Measurements from ENCODE around the gene LYSMD3. TPM values are rescaled to one million over a fixed set of nuclear protein-coding genes. Genes with fewer than 3 reads are reported as not detected.
"Not testable (repeated sequence)": the region's sequence is repeated elsewhere in the genome, so short reads cannot be mapped to it uniquely, and the experiment has no call there.

The LYSMD3 gene
- 10 to 100 TPM; 15.5 to 16.8 TPM for total RNA-seq

DNA sequence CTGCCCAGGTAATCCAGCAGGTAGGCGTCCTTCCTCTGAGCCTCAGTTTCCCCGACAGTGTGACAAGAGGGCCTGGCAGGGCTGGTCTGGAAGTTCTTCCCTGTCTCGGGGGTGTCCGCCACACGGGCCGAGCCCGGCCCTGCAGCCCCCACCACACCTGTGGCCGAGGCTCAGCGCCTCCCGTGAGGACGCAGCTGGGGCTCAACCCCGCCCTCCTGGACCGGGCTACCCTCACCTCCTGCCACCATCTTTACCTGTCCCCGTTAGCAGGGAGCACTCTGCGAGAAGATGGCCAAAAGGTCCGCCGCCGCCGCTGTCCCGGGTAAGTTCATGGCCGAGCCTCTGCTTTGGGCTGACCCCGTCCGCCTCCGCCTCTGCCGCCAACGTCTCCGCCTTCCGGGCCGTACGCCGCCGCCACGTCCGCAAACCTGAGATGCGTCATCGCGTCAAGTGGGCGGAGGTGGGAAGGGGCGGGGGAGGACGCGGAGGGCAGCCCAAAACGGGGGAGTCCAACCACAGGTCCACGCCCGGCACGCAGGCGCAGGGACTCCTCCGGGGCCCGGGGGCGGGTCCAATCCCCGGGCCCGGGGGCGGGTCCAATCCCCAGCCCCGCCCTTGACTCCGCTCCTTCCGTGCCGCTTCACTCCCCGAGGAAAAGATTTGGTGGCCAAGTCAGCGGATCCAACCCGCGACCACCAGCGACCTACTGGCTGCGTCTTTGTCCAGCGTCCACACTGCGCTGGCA lies at the start of gene LYSMD3:
LYSMD3 (minus strand) TSS at position 391 of the 745 bp plus-strand sequence. CDS start 4,295 bp downstream, outside the sequence.
- ATAC-seq = peak; percentile 95
- Mint-ChIP-seq H3K36me3 (peaks cover 16% of the 10 kb centered on the region), H3K4me3 (peak within 1 kb of the TSS; percentile 89), H3K9me3 (ENCODE audit: low read depth) (no peaks in the 10 kb centered on the region), H3K4me1 (peaks cover 24% of the 10 kb centered on the region), H3K27me3 (peaks cover 23% of the 10 kb centered on the region), H3K27ac (peak within 1 kb of the TSS; percentile 97)
- CTCF ChIA-PET = interaction anchor here (1.0 to 3.7 kb wide), 13 partner anchors 10 to 1805 kb away, joined by 3 to 56 read pairs (median 4); partner anchors contain the start of genes CETN3, MBLAC2 and POLR3G
- peak; percentile 98 for DNase-seq

DNA sequence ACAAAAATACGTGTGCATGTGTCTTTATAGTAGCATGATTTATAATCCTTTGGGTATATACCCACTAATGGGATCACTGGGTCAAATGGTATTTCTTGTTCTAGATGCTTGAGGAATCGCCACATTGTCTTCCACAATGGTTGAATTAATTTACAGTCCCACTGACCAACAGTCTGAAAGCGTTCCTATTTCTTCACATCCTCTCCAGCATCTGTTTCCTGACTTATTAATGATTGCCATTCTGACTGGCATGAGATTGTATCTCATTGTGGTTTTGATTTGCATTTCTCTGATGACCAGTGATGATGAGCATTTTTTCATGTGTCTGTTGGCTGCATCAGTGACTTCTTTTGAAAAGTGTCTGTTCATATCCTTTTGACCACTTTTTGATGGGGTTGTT lies 47.2 kb upstream of the LYSMD3 start:
- H3K9me3 Mint-ChIP-seq (ENCODE audit: low read depth); DNase-seq; CTCF ChIA-PET; H3K4me3 Mint-ChIP-seq; H3K27ac Mint-ChIP-seq; H3K4me1 Mint-ChIP-seq; ATAC-seq; H3K36me3 Mint-ChIP-seq: not testable (repeated sequence)
- H3K27me3 Mint-ChIP-seq = peaks cover 14% of the 10 kb centered on the region

DNA sequence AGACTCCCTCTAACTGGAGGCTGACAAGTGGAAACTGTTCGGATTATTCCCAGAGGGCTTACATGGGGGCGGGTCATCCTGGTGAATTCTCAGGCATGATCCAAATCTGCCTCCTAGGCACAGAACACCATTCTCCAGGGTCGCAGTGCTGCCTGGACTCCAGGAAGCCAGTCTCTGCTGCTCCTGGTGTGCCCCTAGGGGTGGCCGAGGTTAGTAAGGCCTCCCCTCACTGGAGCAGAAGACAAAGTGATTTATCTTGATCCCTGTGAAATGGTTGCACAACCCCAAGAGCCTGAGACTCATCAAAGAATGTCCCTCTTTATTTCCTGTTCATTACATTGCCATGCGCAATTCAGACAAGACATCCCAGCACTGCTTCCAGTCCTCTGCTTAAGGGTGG lies 46.3 kb upstream of the LYSMD3 start:
- Mint-ChIP-seq H3K9me3 (ENCODE audit: low read depth) (no peaks in the 10 kb centered on the region), H3K27ac (no peak overlapping the region), H3K4me3 (no peak overlapping the region), H3K36me3 (no peaks in the 10 kb centered on the region), H3K4me1 (no peaks in the 10 kb centered on the region), H3K27me3 (peaks cover 17% of the 10 kb centered on the region)
- no peak for DNase-seq
- CTCF ChIA-PET = no interaction called here
- ATAC-seq = no peak

DNA sequence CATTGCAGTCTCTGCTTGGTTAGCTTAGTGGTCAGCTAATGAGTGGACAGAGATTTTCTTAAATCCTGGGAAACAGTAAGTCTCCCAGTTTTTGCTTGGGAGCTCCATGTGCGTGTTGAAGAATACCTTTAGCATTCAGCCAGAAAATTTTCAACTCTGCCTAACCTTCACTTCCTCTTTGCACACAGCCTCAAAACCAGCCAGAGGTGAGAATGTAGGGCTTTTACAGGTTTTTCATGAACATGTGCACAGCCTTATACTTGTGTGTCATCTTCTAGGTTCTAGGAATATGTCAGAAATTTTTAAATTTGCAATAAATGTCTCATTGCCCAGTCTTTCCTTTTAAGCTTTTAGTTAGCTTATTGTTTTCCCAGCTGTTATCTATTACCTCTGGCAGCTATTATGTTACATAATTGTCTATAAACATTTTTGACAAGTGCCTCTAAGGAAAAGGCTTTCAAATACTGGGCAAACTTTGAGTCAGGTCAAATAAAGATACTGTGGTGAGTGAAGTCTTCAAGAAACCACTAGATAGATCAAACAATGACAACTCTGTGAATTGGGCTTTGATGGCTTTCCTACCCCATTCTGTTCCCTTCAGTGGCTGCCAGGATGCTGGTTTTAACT lies 41.9 kb upstream of the LYSMD3 start:
- Mint-ChIP-seq H3K27me3 (peaks cover 26% of the 10 kb centered on the region), H3K4me3 (no peak overlapping the region), H3K36me3 (no peaks in the 10 kb centered on the region), H3K9me3 (ENCODE audit: low read depth) (no peaks in the 10 kb centered on the region), H3K27ac (no peak overlapping the region), H3K4me1 (no peaks in the 10 kb centered on the region)
- ATAC-seq (no peak), DNase-seq (no peak)
- CTCF ChIA-PET = no interaction called here

DNA sequence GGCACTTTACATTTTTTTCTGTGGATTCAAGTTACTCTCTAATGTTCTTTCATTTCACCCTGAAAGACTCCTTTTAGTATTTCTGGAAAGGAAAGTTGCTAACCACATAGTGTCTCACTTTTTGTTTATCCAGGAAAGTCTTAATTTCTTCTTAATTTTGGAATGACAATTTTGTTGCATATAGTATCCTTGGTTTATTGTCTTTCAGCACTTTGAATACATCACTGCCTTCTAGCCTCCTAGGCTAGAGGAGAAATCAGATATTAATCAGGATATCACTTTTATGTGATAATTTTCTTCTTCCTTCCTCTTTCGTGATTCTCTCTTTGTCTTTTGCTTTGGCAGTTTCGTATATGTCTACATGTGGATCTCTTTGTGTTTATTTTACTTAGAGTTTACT lies 40.6 kb upstream of the LYSMD3 start:
- Mint-ChIP-seq H3K36me3 (no peaks in the 10 kb centered on the region), H3K4me3 (no peak overlapping the region), H3K9me3 (ENCODE audit: low read depth) (no peaks in the 10 kb centered on the region), H3K4me1 (no peaks in the 10 kb centered on the region), H3K27ac (no peak overlapping the region), H3K27me3 (peaks cover 28% of the 10 kb centered on the region)
- no peak for ATAC-seq
- CTCF ChIA-PET = no interaction called here
- DNase-seq = no peak

DNA sequence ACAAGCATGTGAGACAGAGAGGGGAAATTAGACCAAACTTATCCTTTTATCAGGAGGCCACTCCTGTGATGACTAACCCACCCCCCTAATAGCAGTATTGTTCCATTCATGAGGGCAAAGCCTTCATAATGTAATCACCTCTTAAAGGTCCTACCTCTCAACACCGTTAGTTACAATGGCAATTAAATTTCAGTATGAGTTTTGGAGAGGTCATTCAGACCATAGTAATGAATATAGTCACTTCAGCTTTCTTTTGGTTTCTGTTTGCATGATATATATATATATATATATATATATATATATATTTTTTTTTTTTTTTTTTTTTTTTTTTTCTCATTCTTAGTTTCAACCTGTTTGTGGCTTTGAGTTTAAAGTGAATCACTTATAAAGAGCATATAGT lies 39.7 kb upstream of the LYSMD3 start:
- Mint-ChIP-seq H3K9me3 (ENCODE audit: low read depth) (no peaks in the 10 kb centered on the region), H3K4me3 (no peak overlapping the region), H3K27me3 (peaks cover 25% of the 10 kb centered on the region), H3K4me1 (no peaks in the 10 kb centered on the region), H3K27ac (no peak overlapping the region), H3K36me3 (no peaks in the 10 kb centered on the region)
- CTCF ChIA-PET = no interaction called here
- DNase-seq (no peak), ATAC-seq (no peak)

DNA sequence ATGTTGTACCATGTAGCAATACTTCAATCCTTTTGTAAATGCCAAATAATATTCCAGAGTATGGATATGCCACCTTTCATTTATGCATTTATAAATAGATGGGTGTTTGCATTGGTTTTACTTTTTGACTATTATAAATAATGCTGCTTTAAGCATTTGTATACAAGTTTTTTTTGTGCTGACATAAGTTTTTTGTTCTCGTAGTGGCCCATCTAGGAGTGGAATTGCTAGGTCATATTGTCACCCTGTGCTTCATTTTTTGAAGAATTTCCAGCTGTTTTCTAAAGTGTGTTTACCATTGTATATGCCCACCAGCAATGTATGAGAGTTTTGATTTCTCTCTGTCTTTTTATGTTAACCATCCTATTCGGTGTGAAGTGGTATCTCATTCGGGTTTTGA lies 36.1 kb upstream of the LYSMD3 start:
- no peak for DNase-seq
- no peaks in the 10 kb centered on the region for H3K9me3 Mint-ChIP-seq (ENCODE audit: low read depth)
- no peak for ATAC-seq
- H3K27ac Mint-ChIP-seq = no peak overlapping the region
- H3K4me1 Mint-ChIP-seq = no peaks in the 10 kb centered on the region
- no peaks in the 10 kb centered on the region for H3K36me3 Mint-ChIP-seq
- H3K4me3 Mint-ChIP-seq = no peak overlapping the region
- CTCF ChIA-PET = no interaction called here
- peaks cover 28% of the 10 kb centered on the region for H3K27me3 Mint-ChIP-seq

DNA sequence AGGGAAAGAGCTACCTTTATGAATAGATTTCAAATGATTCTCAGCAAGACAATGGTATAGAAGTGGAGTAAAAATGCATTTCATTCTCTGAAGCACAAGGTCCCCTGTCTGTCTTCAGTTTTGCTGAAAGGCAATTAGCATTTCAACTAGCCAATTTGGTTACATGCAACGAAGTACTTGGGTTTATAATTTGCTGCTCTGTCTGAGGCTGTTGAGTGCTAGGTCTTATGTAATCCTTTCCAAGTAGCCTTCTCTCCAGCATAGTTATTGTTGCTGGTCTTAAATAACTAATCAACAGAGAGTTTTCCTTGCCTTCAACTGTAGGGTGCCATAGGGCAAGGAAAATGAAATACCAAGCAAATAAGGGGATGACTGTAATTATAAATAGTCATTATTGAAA lies 33.7 kb upstream of the LYSMD3 start:
- Mint-ChIP-seq H3K36me3 (no peaks in the 10 kb centered on the region), H3K4me1 (peaks cover 9% of the 10 kb centered on the region), H3K9me3 (ENCODE audit: low read depth) (no peaks in the 10 kb centered on the region), H3K27me3 (peaks cover 40% of the 10 kb centered on the region), H3K27ac (no peak overlapping the region), H3K4me3 (no peak overlapping the region)
- ATAC-seq (no peak), DNase-seq (no peak)
- CTCF ChIA-PET = no interaction called here

DNA sequence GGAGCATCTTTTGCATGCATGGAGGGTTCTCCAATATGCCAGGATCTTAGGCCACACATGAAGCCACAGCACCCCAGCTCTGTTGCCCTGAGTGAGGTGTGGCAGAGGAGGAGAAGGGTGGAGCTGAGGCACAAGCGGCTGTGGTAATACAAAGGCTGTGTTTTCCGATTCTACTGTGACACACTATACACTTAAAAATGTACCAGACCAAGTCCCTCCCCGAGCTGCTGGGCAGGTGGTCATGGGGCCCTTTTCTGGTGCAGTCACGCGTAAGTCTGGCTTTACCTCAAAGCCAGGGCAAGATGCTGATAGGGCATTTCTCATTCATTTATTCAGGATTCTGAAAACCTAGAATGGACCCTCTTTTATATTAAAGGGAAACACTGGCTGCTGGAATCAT lies 33.0 kb upstream of the LYSMD3 start:
- Mint-ChIP-seq H3K27ac (no peak overlapping the region), H3K9me3 (ENCODE audit: low read depth) (no peaks in the 10 kb centered on the region), H3K4me1 (peaks cover 12% of the 10 kb centered on the region), H3K4me3 (no peak overlapping the region), H3K27me3 (peaks cover 45% of the 10 kb centered on the region), H3K36me3 (no peaks in the 10 kb centered on the region)
- no peak for ATAC-seq
- CTCF ChIA-PET = no interaction called here
- DNase-seq = no peak

DNA sequence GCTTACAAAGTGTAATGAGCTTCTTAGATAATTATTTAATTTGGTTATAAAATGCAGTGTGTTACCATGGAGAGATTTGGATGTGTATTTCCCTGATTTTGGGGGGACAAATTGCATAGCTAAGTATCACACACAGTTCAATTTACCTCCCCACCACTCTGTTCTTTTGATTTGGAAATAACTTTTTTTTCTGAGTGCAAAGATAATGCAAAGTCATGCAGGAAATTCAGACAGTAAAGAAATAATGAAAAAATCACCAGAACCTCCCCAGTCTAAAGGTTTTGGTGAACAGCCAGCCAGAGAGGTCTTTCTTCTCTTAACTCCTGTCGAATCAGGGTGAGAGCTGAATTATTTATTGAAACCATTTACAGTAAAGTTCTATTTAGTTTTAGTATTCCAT lies 32.4 kb upstream of the LYSMD3 start:
- CTCF ChIA-PET = no interaction called here
- peaks cover 51% of the 10 kb centered on the region for H3K27me3 Mint-ChIP-seq
- no peak overlapping the region for H3K27ac Mint-ChIP-seq
- no peak for DNase-seq
- H3K36me3 Mint-ChIP-seq = no peaks in the 10 kb centered on the region
- no peak for ATAC-seq
- H3K4me3 Mint-ChIP-seq = no peak overlapping the region
- H3K9me3 Mint-ChIP-seq (ENCODE audit: low read depth) = no peaks in the 10 kb centered on the region
- peaks cover 12% of the 10 kb centered on the region for H3K4me1 Mint-ChIP-seq

DNA sequence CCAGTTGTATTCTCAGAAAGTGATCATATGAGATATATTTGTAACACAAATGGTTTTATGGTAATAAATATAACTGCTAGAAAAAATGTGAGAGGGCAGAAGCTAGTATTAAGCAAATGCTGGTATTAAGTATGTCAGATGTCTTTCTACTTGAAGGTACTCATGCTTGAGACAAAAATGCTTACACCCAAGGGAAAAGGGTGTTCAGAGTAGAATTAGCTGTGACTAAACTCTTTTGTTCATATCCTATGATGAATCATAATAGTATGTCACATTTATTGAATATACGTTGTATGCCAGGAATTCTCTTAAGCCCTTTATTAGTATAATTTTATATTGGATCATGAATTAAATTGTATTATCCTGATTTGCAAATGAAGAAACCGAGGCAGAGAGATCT lies 31.4 kb upstream of the LYSMD3 start:
- Mint-ChIP-seq H3K4me1 (peaks cover 12% of the 10 kb centered on the region), H3K27me3 (peaks cover 61% of the 10 kb centered on the region), H3K27ac (no peak overlapping the region), H3K36me3 (no peaks in the 10 kb centered on the region), H3K9me3 (ENCODE audit: low read depth) (no peaks in the 10 kb centered on the region), H3K4me3 (no peak overlapping the region)
- CTCF ChIA-PET = no interaction called here
- DNase-seq (no peak), ATAC-seq (no peak)

DNA sequence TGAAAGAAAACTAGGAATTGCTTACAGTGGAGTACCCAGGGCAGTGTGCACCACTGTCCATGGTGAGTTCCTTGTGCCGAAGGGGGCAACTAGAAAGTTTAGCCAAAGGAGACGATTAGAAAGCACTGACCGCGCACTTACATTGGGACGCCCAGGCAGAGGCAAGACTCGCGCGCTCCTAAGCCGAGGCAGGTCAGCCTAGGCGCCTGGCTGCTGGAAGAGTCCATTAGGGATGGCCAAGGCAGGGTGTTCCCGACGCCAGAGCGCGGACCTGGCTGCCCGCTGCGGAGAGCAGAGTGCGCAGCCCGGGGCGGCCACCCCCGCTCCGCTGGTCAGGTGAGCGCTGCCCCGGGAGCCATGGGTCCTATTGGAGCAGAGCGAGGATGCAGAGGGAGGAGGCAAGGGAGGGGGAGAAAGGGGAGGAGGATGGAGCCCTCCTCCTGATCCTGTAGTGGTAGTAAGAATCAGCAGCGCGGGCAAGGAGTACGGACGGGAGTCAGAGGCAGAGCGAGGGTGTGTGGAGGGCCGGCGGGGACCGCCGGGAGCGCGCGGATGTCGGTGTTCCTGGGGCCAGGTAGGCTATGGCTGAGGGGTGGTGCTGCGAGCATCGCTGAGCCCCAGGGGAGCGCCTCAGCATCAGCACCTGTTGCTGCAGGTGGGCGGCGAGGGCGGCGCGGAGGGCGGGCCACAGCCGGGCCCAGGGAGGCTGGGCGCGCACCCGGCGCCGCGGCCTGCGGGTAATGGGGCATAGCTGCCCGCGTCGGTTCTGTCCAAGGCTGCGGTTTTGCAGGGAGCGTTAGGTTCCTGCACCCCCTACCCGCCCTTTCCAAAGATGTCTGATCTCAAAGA lies 29.2 kb upstream of the LYSMD3 start, which contains the start of gene ADGRV1:
ADGRV1 (plus strand) TSS at position 454 of the 849 bp plus-strand sequence; CDS start at position 553, 99 bp downstream.
- H3K27me3 Mint-ChIP-seq = peaks cover 79% of the 10 kb centered on the region
- peak within 1 kb of the TSS; percentile 54 for H3K4me3 Mint-ChIP-seq
- peaks cover 12% of the 10 kb centered on the region for H3K4me1 Mint-ChIP-seq
- H3K27ac Mint-ChIP-seq = no peak within 1 kb of the TSS
- CTCF ChIA-PET = interaction anchor here (1.0 kb wide), 1 partner anchor 46 kb away, joined by 3 read pairs; no protein-coding TSS in a partner anchor
- H3K9me3 Mint-ChIP-seq (ENCODE audit: low read depth) = no peaks in the 10 kb centered on the region
- ATAC-seq = peak; percentile 64
- no peaks in the 10 kb centered on the region for H3K36me3 Mint-ChIP-seq
- no peak for DNase-seq

DNA sequence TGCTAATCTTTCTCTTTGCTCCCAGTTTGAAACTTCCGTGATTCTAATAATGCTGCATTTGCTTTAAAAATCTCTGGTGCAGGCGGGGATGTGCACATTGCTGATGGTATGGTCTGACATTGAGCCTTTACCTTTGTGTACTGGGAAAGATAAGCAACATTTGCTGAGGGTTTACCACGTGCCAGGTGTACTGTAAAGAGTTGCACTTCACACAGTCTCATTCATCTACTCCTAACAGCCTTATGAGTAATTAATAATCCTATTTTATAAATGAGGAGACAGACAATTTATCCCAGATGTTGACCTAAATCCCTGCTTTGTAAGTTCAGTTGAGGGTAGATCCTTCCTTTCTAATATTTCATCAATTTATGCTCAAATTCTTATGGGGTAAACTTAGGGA lies 28.5 kb upstream of the LYSMD3 start:
- Mint-ChIP-seq H3K27ac (no peak overlapping the region), H3K4me3 (peak overlapping the region; percentile 54), H3K27me3 (peaks cover 79% of the 10 kb centered on the region), H3K9me3 (ENCODE audit: low read depth) (no peaks in the 10 kb centered on the region), H3K4me1 (peaks cover 12% of the 10 kb centered on the region), H3K36me3 (no peaks in the 10 kb centered on the region)
- ATAC-seq = no peak
- DNase-seq = no peak
- CTCF ChIA-PET = interaction anchor here (1.3 kb wide), 1 partner anchor 28 kb away, joined by 4 read pairs; no protein-coding TSS in a partner anchor

All from activated CD8-positive, alpha-beta memory T cell treated with anti-CD3 and anti-CD28 coated beads, Interleukin-2, amount 10 ng/mL, durations not matched to agents 7 days and 5 days (primary cell).